Colon (tissue), 2 donors: Measurements from ENCODE around the gene GGTA1.

Experiments used
- FAIRE-seq: peaks from 2 replicates; lab custom pipeline; 2012; peaks lifted over from hg19 to GRCh38; lab: Jason Lieb, UNC
- donor health status: control.
- donor health status: control.

GGTA1 gene

GRCh38 chr9:121499177-121499426 lies 542 bp downstream of the GGTA1 start:
- FAIRE-seq = no peak

GRCh38 chr9:121498487-121499176 lies 1.0 kb downstream of the GGTA1 start:
- FAIRE-seq = no peak

GRCh38 chr9:121498150-121498486 lies 1.5 kb downstream of the GGTA1 start:
- FAIRE-seq = no peak

- FAIRE-seq = no peak
Observed at GRCh38 chr9:121495976-121496375, 3.7 kb downstream of the GGTA1 start.

- FAIRE-seq = no peak
Observed at GRCh38 chr9:121494192-121494591, 5.5 kb downstream of the GGTA1 start.

- FAIRE-seq = no peak
Observed at GRCh38 chr9:121491111-121491510, 8.5 kb downstream of the GGTA1 start.

- FAIRE-seq = no peak
Observed at GRCh38 chr9:121489344-121489743, 10.3 kb downstream of the GGTA1 start.

- no peak for FAIRE-seq
Observed at GRCh38 chr9:121486043-121486442, 13.6 kb downstream of the GGTA1 start.

GRCh38 chr9:121485623-121486022 lies 14.0 kb downstream of the GGTA1 start:
- no peak for FAIRE-seq

- FAIRE-seq = no peak
Observed at GRCh38 chr9:121484651-121485446, 14.8 kb downstream of the GGTA1 start.

- FAIRE-seq = no peak
Observed at GRCh38 chr9:121483473-121484031, 16.1 kb downstream of the GGTA1 start.

- no peak for FAIRE-seq
Observed at GRCh38 chr9:121483049-121483448, 16.6 kb downstream of the GGTA1 start.

GRCh38 chr9:121478816-121479676 lies 20.6 kb downstream of the GGTA1 start:
- FAIRE-seq = no peak

GRCh38 chr9:121476156-121476555 lies 23.5 kb downstream of the GGTA1 start:
- no peak for FAIRE-seq

- FAIRE-seq = no peak
Observed at GRCh38 chr9:121474231-121474947, 25.3 kb downstream of the GGTA1 start.

- no peak for FAIRE-seq
Observed at GRCh38 chr9:121473229-121473628, 26.4 kb downstream of the GGTA1 start.

- no peak for FAIRE-seq
Observed at GRCh38 chr9:121472446-121472845, 27.2 kb downstream of the GGTA1 start.

- no peak for FAIRE-seq
Observed at GRCh38 chr9:121466142-121466541, 33.5 kb downstream of the GGTA1 start.

- no peak for FAIRE-seq
Observed at GRCh38 chr9:121464968-121465367, 34.7 kb downstream of the GGTA1 start.

- no peak for FAIRE-seq
Observed at GRCh38 chr9:121463026-121463807, 36.4 kb downstream of the GGTA1 start.

GRCh38 chr9:121459513-121459912 lies 40.1 kb downstream of the GGTA1 start:
- no peak for FAIRE-seq
